ENCODE results near the gene G3BP1.
"Not testable (repeated sequence)": the region's sequence is repeated elsewhere in the genome, so short reads cannot be mapped to it uniquely, and the experiment has no call there.

G3BP1 gene

DNA sequence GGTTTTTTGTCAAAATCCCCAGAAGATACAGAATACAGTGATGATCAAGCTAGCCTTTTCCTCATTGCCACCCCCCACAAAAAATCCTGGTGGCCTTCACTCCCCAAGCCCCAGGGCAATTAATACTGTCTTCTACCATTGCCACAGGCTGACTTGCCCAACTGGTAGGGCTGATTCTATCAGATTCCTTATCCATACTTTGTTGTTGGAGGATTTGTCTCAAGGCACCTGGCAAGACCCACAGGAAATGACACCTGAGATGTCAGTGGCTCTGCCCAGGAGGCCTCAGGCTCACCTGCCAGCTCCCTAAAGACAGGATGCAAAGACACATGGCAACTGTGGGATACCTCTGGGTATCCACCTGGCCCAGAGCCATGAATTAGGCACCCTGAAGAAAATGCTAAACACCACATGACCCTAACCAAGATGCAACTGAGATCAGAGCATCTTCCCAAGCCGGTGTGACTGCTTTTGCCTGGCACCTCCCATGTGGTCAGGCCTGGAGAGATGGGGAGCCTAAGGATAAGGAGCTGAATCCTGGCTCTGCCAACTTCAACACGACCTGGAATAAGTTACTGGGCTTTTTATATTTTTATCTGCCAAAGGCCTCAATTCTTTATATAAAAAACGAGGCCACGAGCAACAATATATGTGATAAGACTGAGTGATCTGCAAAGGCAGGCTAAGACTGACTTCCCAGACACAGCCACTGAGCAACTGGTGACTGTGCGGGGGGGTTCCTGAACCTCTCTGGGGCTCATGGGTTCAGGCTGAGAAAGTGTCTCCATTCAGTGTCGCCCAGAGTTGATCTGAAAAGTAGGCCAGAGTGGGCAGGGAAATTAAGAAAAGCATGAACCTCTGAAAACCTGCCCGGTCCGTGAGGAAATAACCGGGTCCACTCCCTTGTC lies 14.3 kb upstream of the G3BP1 start:
- DNase-seq: no peak

- no peak for DNase-seq
Measured at GRCh38 chr5:151758141-151758429, 13.7 kb upstream of the G3BP1 start.

DNA sequence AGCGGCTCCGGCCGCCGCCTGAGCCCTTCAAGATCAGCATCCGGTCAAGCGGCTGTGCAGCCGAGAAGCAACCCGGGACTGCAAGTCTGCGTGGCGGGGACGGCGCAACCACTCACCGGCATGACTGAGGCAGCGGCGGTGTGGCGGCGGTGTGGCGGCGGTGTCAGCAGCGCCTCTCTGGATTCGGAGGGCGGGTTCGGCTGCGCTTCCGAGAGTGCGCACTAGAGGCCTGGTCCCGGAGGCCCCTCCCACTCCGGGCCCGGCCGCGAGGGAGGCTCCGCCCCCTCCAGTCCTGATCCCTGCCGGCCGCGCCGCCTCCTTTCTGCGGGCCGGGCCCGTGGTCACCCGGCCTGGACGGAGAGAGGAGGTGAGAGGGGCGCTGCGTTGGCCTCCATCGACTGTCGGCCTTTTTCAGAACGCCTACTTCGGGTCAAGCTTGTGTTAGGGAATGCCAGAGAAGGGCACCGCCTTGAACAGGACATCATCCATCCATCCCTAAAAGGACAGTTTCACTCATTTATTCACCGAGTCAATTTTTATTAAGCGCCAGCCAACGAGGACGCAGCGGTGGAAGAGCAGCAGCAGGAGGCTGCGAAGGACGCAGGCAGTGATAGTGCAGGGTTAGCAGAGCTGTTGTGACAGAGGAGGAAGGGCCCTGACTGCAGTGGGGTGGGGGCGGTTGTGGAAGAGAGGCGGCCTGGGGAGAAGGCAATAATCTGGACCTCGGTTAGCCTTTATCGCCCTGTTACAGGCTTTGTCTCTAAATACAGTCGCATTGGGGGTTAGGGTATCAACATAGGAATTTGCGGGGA lies 13.1 kb upstream of the G3BP1 start, which contains the start of gene ATOX1:
ATOX1 (minus strand) TSS at position 202 of the 812 bp plus-strand sequence; CDS start at position 122, 80 bp downstream.
- peak; percentile 97 for DNase-seq

GRCh38 chr5:151764801-151765200 lies 7.0 kb upstream of the G3BP1 start:
- no peak for DNase-seq

GRCh38 chr5:151766975-151767374 lies 4.8 kb upstream of the G3BP1 start:
- DNase-seq: no peak

DNA sequence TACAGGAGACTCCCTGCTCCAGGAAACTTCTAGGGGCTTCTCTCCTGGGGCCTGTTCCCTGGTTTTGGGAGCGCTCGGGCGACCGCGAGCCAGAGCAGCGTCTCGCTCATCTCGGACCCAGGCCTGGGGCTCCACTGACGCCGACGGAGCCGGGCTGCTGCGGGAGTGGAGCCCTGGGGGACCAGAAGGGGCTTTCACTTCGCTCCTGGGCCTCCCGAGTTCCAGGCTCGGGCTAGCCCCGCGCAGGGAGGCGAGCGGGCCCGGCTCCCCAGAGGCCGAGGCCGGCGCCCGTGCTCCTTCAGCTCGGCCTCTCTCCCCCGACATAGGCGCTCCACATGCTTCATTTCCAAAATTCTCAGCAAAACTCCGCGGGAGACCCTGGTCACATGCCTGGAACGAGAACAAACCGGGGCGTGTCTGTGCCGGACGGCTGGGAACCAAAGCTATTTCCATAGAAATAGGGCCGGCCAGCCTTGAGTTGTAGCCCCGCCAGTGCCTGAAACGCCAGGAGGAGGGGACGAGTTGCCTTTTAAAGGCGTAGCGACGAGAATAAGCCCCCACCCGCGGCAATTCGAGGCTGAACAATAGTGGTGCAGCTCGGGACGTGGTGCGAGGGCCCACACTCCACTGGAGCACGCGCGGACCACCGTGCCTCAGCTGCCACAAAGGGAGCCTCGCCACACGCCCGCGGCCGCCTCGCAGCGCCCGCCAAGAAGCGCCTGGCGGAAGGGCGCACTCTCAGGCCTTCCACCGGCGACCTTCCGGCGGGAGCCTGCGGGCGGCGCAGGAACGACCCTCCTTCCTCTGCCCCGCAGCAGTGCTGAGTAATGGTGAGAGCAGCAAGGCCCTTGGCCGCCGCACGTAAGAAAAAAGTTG lies 1.1 kb upstream of the G3BP1 start:
- DNase-seq: peak; percentile 93

- DNase-seq: peak; percentile 79
Measured at GRCh38 chr5:151772029-151772845, 483 bp downstream of the G3BP1 start.

GRCh38 chr5:151772846-151773561 lies 1.2 kb downstream of the G3BP1 start:
- no peak for DNase-seq

DNA sequence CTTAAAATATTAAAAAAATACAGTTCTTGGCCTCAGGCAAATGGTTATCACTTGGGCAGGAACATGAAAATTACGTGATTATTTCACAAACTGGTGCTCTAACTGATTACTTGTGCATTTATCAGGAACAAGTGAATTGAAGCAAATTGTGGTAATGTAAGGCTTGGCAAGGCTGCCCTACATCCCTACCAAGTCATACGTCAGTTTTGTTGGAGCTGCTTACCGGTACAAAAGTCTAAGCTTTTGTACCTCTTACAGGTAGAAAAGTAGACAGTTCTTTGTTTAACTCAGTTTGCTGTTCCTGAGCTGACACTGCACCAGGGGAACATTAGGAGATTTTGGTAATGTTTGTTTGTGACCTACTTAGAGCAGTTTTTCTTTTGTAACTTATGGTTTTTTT lies 2.2 kb downstream of the G3BP1 start:
- DNase-seq: peak; percentile 39

GRCh38 chr5:151775025-151775606 lies 3.4 kb downstream of the G3BP1 start:
- no peak for DNase-seq

- DNase-seq: no peak
Measured at GRCh38 chr5:151779531-151780125, 7.9 kb downstream of the G3BP1 start.

- no peak for DNase-seq
Measured at GRCh38 chr5:151780348-151780747, 8.6 kb downstream of the G3BP1 start.

- no peak for DNase-seq
Measured at GRCh38 chr5:151781201-151781600, 9.4 kb downstream of the G3BP1 start.

- DNase-seq: not testable (repeated sequence)
Measured at GRCh38 chr5:151783664-151784063, 11.9 kb downstream of the G3BP1 start.

DNA sequence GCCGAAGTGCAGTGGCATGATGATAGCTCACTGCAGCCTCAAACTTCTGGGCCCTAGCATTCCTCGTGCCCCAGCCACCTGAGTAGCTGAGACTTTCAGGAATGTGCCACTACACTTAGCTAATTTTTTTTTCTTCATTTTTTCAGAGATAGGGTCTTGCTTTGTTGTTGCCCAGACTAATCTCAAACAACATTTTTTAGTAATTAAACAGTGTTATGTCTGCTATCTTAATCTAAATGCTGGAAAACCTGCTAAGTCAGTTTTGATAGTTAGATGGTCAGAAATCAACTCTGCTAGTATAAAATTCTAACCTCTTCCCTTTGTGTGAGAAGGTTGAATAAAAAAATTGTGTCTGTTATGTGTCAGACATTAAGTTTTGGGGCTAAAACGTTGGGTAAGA lies 12.4 kb downstream of the G3BP1 start:
- no peak for DNase-seq

DNA sequence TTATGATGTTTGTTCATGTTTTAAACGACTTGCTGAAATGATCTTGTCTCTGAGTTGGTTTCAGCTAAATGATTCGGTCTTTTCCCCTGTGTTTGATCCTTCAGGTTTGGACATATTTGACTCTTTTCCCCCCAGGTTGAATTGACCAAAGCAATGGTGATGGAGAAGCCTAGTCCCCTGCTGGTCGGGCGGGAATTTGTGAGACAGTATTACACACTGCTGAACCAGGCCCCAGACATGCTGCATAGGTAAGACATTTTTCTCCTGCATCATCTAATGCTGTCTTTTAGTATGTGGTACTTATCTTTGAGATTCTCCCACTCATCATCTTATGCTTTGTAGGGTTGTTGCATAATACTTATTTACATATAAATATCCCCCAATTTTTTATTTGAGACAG lies 14.7 kb downstream of the G3BP1 start:
- no peak for DNase-seq

DNA sequence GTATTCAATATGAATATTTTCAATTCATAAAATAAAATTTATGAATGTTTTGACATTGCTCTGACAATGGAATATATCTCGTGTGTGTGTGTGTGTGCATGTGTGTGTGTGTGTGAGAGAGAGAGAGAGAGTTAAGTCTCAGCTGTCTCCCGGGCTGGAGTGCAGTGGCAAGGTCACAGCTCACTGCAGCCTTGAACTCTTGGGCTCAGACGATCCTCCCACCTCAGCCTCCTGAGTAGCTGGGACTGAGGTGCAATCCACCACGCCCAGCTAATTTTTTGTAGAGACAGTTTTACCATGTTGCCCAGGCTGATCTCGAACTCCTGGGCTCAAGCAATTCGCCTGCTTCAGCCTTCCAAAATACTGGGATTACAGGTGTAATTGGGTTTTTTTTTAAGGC lies 16.1 kb downstream of the G3BP1 start:
- DNase-seq: no peak

DNA sequence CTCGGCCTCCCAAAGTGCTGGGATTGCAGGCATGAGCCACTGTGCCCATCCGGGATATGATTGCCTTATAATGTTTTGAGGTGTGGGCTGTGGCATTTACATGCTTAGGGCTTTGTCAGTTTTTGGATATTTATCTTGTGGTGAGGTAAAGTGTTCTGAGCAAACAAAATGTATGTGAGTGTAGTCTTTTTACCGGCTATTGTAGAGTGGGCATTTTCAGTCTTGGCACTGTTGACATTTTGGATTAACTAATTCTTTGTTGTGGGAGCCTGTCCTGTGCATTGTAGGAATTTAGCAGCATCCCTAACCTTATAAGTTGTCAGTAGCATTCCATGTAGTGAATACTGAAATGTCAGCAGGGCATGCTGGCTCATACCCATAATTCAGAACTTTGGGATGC lies 21.6 kb downstream of the G3BP1 start:
- DNase-seq: no peak

DNA sequence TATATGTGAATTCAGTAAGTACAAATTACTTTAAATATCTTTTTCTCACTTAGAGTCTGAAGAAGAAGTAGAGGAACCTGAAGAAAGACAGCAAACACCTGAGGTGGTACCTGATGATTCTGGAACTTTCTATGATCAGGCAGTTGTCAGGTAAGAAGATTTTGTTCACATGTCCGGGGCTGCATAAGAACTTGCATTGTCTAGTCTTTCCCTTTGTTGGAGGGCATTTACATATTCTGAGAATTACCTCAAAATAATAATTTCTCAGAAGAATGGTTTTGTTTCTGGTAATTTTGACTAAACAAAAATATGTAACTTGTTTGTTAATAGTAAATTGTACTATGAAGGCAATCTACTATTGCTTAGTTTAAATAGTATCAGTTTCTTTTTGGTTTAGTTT lies 23.7 kb downstream of the G3BP1 start:
- DNase-seq: no peak

DNA sequence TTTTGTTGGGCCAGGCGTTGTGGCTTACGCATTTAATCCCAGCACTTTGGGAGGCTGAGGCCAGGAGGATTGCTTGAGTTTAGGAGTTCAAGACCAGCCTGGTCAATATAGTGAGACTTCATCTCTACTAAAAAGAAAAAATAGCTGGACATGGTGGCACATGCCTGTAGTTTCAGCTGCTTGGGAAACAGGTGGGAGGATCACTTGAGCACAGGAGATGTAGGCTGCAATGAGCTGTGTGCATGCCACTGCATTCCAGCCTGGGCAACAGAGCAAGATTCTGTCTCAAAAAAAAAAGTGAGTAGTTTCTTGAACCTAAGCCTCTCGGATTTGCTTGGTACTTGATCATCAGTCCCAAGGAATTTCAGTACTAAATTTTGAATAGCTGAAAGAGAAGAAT lies 26.9 kb downstream of the G3BP1 start:
- no peak for DNase-seq

DNA sequence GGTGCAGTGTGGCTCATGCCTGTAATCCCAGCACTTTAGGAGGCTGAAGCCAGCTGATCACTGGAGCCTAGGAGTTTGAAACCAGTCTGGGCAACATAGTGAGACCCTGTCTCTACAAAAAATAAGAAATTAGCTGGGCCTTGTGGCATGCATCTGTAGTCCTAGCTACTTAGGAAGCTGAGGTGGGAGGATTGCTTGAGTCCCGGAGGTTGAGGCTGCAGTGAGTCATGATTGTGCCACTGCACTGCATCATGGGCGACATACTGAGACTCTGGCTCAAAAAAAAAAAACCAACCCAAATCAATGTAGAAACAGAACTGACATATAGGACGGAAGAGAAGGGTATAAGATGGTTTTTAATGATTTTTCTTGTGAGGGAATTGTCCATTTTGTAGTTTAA lies 27.7 kb downstream of the G3BP1 start:
- no peak for DNase-seq

Data from eye (tissue), 1 donor.